HG03064 (cell line): ENCODE measurements around the gene CRELD2.

Experiments
- ATAC-seq: cut with Tn5 transposase; IDR thresholded peaks from one replicate; pipeline ENCODE4 v1.9.1; 2021; ENCODE audit warnings: low read depth; ENCODE audit not compliant: unreplicated experiment

CRELD2 gene

GRCh38 chr22:49954354-49954753 is 35.9 kb downstream of the CRELD2 start:
- ATAC-seq: no peak

- ATAC-seq: no peak
Measured at GRCh38 chr22:49954991-49955580, 36.7 kb downstream of the CRELD2 start.

GRCh38 chr22:49955581-49956417 is 37.4 kb downstream of the CRELD2 start:
- no peak for ATAC-seq

- ATAC-seq: no peak
Measured at GRCh38 chr22:49956418-49956770, 38.0 kb downstream of the CRELD2 start.

- no peak for ATAC-seq
Measured at GRCh38 chr22:49956914-49957825, 38.7 kb downstream of the CRELD2 start.

GRCh38 chr22:49957826-49958365 is 39.5 kb downstream of the CRELD2 start:
- no peak for ATAC-seq

- ATAC-seq: no peak
Measured at GRCh38 chr22:49958366-49958921, 40.0 kb downstream of the CRELD2 start.

- no peak for ATAC-seq
Measured at GRCh38 chr22:49958931-49959781, 40.7 kb downstream of the CRELD2 start.

- no peak for ATAC-seq
Measured at GRCh38 chr22:49959782-49960158, 41.3 kb downstream of the CRELD2 start.

GRCh38 chr22:49960159-49961004 is 41.9 kb downstream of the CRELD2 start, which contains the start of gene PIM3:
PIM3 (plus strand) TSS chr22:49960772; CDS start chr22:49960948, 176 bp downstream.
- ATAC-seq: peak; percentile 38

GRCh38 chr22:49961005-49961600 is 42.7 kb downstream of the CRELD2 start:
- ATAC-seq: no peak

- ATAC-seq: no peak
Measured at GRCh38 chr22:49961601-49962011, 43.2 kb downstream of the CRELD2 start.

GRCh38 chr22:49962012-49962750 is 43.7 kb downstream of the CRELD2 start:
- no peak for ATAC-seq

GRCh38 chr22:49962751-49963646 is 44.6 kb downstream of the CRELD2 start:
- ATAC-seq: no peak

- ATAC-seq: no peak
Measured at GRCh38 chr22:49963647-49964026, 45.2 kb downstream of the CRELD2 start.
